GM21723 (cell line): Measurements from ENCODE around the gene VSTM4.

Experiments
- ATAC-seq: cut with Tn5 transposase; IDR thresholded peaks from one replicate; pipeline ENCODE4 v1.9.1; 2021; ENCODE audit warnings: mild to moderate bottlenecking, moderate library complexity; ENCODE audit not compliant: unreplicated experiment

Gene VSTM4

GRCh38 chr10:49074836-49075682 lies 40.3 kb downstream of the VSTM4 start:
- no peak for ATAC-seq

- ATAC-seq, result no peak
Observed at GRCh38 chr10:49072166-49072885, 43.0 kb downstream of the VSTM4 start.

GRCh38 chr10:49071160-49071761 lies 44.1 kb downstream of the VSTM4 start:
- no peak for ATAC-seq

- ATAC-seq, result no peak
Observed at GRCh38 chr10:49070701-49071100, 44.6 kb downstream of the VSTM4 start.

- ATAC-seq, result no peak
Observed at GRCh38 chr10:49068672-49069217, 46.6 kb downstream of the VSTM4 start.

- ATAC-seq, result no peak
Observed at GRCh38 chr10:49068209-49068608, 47.1 kb downstream of the VSTM4 start.

- no peak for ATAC-seq
Observed at GRCh38 chr10:49066944-49067730, 48.2 kb downstream of the VSTM4 start.

- ATAC-seq, result no peak
Observed at GRCh38 chr10:49062229-49062628, 53.1 kb downstream of the VSTM4 start.

- ATAC-seq, result no peak
Observed at GRCh38 chr10:49061667-49062066, 53.7 kb downstream of the VSTM4 start.

GRCh38 chr10:49058463-49059255 lies 56.7 kb downstream of the VSTM4 start:
- no peak for ATAC-seq

- no peak for ATAC-seq
Observed at GRCh38 chr10:49057231-49057880, 58.0 kb downstream of the VSTM4 start.

- no peak for ATAC-seq
Observed at GRCh38 chr10:49056356-49056755, 59.0 kb downstream of the VSTM4 start.

- no peak for ATAC-seq
Observed at GRCh38 chr10:49055221-49055849, 60.0 kb downstream of the VSTM4 start.

GRCh38 chr10:49054753-49055152 lies 60.6 kb downstream of the VSTM4 start:
- ATAC-seq, result no peak

- ATAC-seq, result no peak
Observed at GRCh38 chr10:49053998-49054692, 61.2 kb downstream of the VSTM4 start.

GRCh38 chr10:49053053-49053997 lies 62.0 kb downstream of the VSTM4 start:
- no peak for ATAC-seq

GRCh38 chr10:49052069-49052468 lies 63.3 kb downstream of the VSTM4 start:
- ATAC-seq, result no peak
